Measurements from ENCODE around the gene DEDD2. TPM values are rescaled to one million over a fixed set of nuclear protein-coding genes. Genes with fewer than 3 reads are reported as not detected.

DEDD2 gene
- polyA plus RNA-seq, 6 donors from 2014 or later, result 127 to 150 (median 140) TPM

DNA sequence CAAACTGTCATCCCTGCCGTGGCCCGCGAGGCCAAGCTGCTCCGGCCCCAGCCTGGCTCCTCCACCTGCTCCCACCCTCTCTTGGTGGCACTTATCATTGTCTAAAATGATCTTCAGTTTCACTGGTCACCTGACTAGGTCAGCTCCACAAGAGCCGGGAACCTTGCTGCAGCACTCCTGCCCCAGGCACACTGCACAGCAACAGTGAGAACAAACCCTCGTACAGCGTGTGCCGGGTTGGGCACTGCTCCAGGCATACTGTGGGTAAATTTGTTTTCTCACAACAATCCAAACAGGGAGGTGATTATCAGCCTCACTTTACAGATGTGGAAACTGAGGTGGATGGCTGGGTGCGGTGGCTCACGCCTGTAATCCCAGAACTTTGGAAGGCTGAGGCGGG, 8.9 kb downstream of the DEDD2 start:
- Mint-ChIP-seq H3K9me3 (no peaks in the 10 kb centered on the region), H3K36me3 (peaks cover 14 to 54% of the 10 kb centered on the region in 2 donors), H3K27me3 (no peaks in the 10 kb centered on the region), H3K4me3 (peak overlapping the region in 1 of 8 donors; percentile 1), H3K4me1 (peaks cover 42 to 56% (median 43%) of the 10 kb centered on the region in 3 donors), H3K27ac (peak overlapping the region in 4 of 6 donors; percentile 60 to 84 (median 72))
- ATAC-seq (ENCODE audit: low read depth in 2 of 2) (no peak), DNase-seq (no peak)

DNA sequence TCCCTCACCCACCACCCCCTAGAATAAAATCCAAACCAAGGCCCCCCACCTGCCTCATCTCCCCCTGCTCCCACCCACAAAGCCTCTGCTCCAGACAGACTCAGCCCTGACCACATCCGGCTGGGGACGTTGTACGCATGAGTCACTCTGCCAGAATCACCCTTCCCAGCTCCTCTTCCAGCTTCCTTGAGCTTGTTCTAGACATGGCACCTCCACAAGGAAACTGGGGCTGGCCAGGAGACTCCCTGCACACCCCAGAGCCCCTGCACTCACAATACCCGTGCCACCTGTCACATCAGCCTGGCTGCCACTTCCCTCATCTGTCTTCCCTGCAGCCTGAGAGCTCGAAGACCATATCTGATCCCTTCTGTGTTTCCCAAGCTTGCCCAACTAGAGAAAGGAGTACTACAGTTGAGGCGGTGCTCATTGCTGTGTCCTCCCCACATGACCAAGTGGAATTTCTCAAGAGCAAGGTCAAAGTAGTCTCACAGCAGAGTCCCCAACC, 9.7 kb downstream of the DEDD2 start:
- no peak for ATAC-seq (ENCODE audit: low read depth in 2 of 2)
- Mint-ChIP-seq H3K27ac (peak overlapping the region in 3 of 6 donors; percentile 68 to 93 (median 84)), H3K27me3 (no peaks in the 10 kb centered on the region), H3K36me3 (peaks cover 16 to 54% of the 10 kb centered on the region in 2 donors), H3K4me3 (peak overlapping the region in 1 of 8 donors; percentile 40), H3K4me1 (peaks cover 42 to 56% (median 47%) of the 10 kb centered on the region in 3 donors), H3K9me3 (no peaks in the 10 kb centered on the region)
- no peak for DNase-seq

DNA sequence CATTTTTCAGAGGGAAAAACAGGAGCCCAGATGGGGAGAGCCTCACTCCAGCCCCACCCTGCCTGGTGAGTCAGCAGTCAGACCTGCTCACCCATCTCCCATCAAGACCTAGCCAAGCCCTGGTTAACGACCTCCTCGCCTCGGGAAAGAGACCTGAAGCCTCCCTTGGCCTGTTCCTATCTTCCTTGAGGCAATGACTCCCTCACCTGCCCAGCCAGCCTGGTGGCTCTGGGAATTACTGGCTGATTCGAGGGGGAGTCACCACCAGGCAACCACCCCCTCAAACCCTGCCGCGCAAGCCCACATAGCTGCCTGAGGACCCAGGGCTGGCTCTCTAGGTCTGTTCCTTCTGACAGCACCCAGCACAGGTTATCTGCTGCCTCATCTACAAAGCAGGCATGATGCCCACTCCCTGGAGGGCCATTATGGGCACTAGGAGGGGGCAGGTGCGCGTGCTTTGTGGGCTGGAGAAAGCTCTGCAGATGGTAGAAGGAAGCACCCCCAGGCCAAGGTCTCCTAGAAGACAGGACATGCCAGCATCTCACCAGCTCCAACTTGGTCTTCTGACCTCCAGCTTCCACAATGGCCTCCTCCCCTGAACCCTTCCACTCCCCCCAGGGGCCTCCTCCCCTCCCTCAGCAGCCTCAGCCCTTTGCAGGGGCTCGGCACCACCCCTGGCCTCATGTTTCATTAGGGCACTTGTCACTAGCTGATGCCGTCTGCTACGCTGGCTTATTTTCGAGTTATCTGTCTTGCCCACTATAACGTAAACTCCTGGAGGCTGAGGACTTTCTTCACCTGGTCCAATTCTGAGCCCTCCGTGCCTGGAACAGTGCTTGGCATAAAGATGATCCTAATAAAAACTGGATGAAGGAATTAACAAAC, 10.4 kb downstream of the DEDD2 start:
- ATAC-seq (ENCODE audit: low read depth in 2 of 2), result no peak
- peaks cover 48 to 60% (median 52%) of the 10 kb centered on the region in 3 donors for H3K4me1 Mint-ChIP-seq
- DNase-seq, result no peak
- H3K27me3 Mint-ChIP-seq, result no peaks in the 10 kb centered on the region
- H3K27ac Mint-ChIP-seq, result peak overlapping the region in 2 of 6 donors; percentile 84 to 93
- H3K9me3 Mint-ChIP-seq, result no peaks in the 10 kb centered on the region
- peaks cover 19 to 53% of the 10 kb centered on the region in 2 donors for H3K36me3 Mint-ChIP-seq
- peak overlapping the region in 1 of 8 donors; percentile 40 for H3K4me3 Mint-ChIP-seq

DNA sequence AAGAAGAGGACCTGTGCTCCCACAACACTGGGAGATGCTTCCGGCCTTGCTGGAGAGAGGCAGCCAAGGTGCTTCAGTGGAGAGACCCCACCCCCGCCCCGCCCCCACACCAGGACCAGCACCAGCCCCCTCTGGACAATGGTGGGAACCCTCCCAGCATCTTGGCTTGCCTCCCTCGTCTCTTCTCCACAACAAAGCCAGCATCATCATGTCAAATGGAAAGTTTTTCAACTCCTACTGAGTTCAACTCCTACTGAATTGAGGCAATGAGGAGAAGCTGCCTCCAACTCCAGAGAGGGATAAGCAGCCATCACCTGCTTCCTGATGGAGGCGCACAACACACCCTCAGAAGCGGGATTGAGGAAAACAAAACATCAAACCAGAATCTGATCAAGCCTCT, 12.8 kb downstream of the DEDD2 start:
- no peak overlapping the region for H3K4me3 Mint-ChIP-seq
- H3K9me3 Mint-ChIP-seq, result no peaks in the 10 kb centered on the region
- peaks cover 13 to 46% of the 10 kb centered on the region in 2 donors for H3K36me3 Mint-ChIP-seq
- H3K27ac Mint-ChIP-seq, result peak overlapping the region in 4 of 6 donors; percentile 18 to 92 (median 64)
- H3K4me1 Mint-ChIP-seq, result peaks cover 67 to 80% (median 69%) of the 10 kb centered on the region in 3 donors
- no peak for ATAC-seq (ENCODE audit: low read depth in 2 of 2)
- H3K27me3 Mint-ChIP-seq, result no peaks in the 10 kb centered on the region
- DNase-seq, result no peak

DNA sequence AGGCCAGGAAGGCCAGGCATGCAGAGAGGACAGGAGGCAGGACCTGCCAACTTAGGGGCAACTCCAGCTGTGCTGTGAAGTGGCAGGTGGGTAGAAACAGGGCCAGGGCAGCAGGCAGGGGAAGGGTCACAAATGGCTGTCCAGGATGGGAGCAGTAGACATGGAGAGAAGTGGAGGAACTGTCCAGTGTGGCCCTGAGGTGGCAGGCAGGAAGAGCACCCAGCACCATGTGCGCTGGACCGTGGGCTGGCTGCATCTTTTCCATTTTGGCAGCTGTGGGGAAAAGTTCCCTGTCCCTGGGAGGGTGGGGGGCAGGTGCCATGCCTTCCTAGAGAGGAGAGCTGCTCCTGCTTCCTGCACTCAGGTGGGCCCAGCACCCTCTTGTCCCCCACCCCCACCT, 13.8 kb downstream of the DEDD2 start:
- Mint-ChIP-seq H3K27me3 (no peaks in the 10 kb centered on the region), H3K4me1 (peaks cover 76 to 88% (median 78%) of the 10 kb centered on the region in 3 donors), H3K4me3 (peak overlapping the region in 7 of 8 donors; percentile 24 to 74 (median 53)), H3K36me3 (peaks cover 13 to 44% of the 10 kb centered on the region in 2 donors), H3K9me3 (no peaks in the 10 kb centered on the region), H3K27ac (peak overlapping the region; percentile 61 to 100 (median 92))
- ATAC-seq (ENCODE audit: low read depth in 2 of 2), result no peak
- DNase-seq, result no peak

DNA sequence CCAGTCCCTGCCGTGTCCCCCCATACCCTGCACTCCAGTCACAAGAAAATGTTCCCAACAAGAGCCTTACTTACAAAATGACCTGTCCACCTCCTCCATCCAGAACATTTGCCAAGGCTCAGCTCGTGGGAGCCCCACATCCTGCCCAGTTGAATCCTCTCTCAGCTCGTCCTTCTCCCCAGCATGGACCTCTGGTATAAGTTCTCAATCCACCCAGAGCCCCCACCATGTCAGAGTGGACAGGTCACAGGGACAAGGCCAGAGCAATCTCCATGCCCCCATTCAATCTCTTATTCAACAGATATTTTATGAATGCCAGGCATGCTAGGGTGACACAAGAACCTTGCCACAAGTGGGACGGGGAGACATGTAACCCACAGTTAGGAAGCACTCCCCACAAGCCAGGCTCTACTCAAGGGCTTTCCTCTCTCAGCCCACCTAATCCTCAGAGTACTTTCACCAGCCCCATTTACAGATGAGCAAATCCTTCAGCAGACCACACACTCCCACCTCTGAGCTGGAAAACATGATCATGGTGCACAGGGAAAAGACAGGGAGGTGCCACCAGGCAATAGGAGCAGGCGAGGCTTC, 15.1 kb downstream of the DEDD2 start:
- H3K9me3 Mint-ChIP-seq, result no peaks in the 10 kb centered on the region
- peak overlapping the region; percentile 92 to 100 (median 98) for H3K27ac Mint-ChIP-seq
- peak overlapping the region; percentile 64 to 92 (median 87) for H3K4me3 Mint-ChIP-seq
- H3K27me3 Mint-ChIP-seq, result no peaks in the 10 kb centered on the region
- no peak for ATAC-seq (ENCODE audit: low read depth in 2 of 2)
- no peak for DNase-seq
- H3K4me1 Mint-ChIP-seq, result peaks cover 69 to 82% (median 81%) of the 10 kb centered on the region in 3 donors
- peaks cover 13 to 31% of the 10 kb centered on the region in 2 donors for H3K36me3 Mint-ChIP-seq

DNA sequence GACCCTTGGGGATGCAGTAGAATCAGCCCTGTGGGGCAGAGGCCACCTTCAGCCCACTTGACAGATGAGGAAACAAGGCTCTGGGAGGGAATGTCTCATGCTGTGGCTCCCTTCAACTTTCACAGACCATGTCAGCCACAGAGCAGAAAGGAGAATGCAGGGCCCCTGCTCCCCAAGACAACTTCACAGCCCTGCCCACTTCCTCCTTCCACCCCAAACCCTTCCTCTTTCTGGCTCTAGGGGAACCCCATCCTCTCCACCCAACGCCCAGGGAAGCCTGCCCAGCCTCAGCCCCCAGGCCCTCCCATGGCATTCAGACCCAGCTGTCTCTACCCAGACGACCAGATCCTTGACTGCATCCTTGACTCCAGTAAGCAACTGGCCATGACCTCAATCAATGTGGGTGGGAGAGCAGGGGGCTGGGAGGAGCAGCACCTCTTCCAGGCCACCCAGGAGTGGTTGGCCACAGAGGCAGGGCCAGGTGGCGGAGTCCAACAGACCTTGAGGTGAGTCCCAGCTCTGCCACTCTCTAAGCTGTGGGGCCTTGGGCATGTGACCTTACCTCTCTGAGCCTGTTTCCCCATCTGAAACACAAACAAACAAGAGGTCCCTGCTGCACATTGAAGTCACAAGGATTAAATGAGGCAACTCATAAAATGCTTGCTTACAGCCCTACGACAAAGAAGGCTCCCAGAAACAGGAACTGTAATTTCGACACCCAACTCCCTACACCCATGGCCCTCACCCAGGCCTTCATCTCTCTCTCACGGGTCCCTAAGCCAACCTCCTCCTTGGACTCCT, 15.8 kb downstream of the DEDD2 start:
- Mint-ChIP-seq H3K27me3 (no peaks in the 10 kb centered on the region), H3K4me3 (peak overlapping the region; percentile 64 to 92 (median 87)), H3K27ac (peak overlapping the region; percentile 92 to 100 (median 98)), H3K36me3 (peaks cover 13 to 30% of the 10 kb centered on the region in 2 donors), H3K4me1 (peaks cover 75 to 88% (median 80%) of the 10 kb centered on the region in 3 donors), H3K9me3 (no peaks in the 10 kb centered on the region)
- ATAC-seq (ENCODE audit: low read depth in 2 of 2), result peak; percentile 83 to 86
- peak; percentile 89 for DNase-seq

DNA sequence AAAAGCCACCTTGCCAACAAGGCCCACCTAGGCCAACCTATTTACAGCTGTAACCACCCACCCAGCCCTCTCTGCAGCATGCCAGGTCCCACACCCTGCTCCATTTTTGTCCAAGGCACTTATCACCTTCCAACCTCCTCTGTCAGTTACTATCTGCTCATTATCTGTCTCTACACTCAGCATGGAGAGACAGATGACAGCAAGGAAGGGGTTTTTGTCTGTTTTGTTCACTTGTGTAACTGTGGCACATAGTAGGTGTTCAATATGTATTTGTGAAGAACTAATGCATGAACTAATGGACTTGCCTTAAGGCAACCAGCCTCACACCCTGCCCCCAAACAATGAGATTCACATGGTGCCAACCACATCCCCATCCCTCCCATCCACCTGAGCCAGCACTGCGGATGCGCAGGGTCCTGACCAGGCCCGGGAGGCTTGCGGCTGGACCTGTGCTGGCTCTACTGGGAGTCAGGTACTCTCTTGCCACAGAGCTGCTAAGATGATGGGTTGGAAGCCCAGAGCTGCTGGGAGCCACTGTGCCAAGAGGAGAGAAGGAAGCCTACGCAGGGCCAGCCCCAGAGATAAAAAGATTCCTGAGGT, 17.3 kb downstream of the DEDD2 start:
- H3K4me3 Mint-ChIP-seq, result peak overlapping the region; percentile 61 to 92 (median 87)
- peaks cover 76 to 92% (median 80%) of the 10 kb centered on the region in 3 donors for H3K4me1 Mint-ChIP-seq
- DNase-seq, result no peak
- H3K27ac Mint-ChIP-seq, result peak overlapping the region; percentile 61 to 99 (median 96)
- H3K27me3 Mint-ChIP-seq, result no peaks in the 10 kb centered on the region
- ATAC-seq (ENCODE audit: low read depth in 2 of 2), result no peak
- no peaks in the 10 kb centered on the region for H3K9me3 Mint-ChIP-seq
- H3K36me3 Mint-ChIP-seq, result peaks cover 9 to 21% of the 10 kb centered on the region in 2 donors

DNA sequence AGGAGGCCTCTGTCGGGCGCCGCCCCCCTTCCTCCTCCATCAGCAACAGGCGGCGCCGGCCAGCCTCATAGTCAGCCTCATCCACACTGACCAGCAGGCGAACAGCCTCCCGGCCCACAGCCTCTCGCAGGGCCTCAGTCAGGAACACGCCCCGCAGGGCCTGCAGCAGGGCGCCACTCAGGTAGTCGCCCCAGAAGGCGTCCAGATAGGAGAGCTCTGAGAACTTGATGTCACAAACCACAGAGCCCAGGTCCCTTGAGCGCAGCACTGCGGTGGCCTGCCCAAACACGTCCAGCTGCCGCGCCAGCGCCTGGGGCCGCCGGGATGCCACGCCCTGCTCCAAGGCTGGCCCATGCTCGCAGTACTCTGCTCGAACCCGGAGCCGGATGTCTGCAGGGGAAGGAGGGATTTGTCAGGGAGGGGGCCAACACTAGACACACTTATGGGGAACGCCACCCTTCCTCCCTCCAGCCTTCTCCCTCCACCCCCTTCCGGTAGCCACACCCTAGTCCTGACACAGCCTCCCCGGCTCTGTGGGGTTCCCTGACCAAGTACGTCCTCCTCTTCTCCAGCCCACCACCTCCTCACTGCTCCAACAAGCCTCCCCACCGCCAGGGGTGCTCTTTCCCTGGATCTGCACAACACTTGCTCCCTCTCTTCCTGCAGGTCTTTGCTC, 17.9 kb downstream of the DEDD2 start:
- Mint-ChIP-seq H3K4me3 (peak overlapping the region; percentile 61 to 92 (median 87)), H3K27ac (peak overlapping the region; percentile 61 to 99 (median 96)), H3K4me1 (peaks cover 70 to 89% (median 76%) of the 10 kb centered on the region in 3 donors), H3K9me3 (no peaks in the 10 kb centered on the region), H3K36me3 (peaks cover 9 to 16% of the 10 kb centered on the region in 2 donors), H3K27me3 (no peaks in the 10 kb centered on the region)
- ATAC-seq (ENCODE audit: low read depth in 2 of 2) (peak; percentile 15), DNase-seq (peak; percentile 47)

DNA sequence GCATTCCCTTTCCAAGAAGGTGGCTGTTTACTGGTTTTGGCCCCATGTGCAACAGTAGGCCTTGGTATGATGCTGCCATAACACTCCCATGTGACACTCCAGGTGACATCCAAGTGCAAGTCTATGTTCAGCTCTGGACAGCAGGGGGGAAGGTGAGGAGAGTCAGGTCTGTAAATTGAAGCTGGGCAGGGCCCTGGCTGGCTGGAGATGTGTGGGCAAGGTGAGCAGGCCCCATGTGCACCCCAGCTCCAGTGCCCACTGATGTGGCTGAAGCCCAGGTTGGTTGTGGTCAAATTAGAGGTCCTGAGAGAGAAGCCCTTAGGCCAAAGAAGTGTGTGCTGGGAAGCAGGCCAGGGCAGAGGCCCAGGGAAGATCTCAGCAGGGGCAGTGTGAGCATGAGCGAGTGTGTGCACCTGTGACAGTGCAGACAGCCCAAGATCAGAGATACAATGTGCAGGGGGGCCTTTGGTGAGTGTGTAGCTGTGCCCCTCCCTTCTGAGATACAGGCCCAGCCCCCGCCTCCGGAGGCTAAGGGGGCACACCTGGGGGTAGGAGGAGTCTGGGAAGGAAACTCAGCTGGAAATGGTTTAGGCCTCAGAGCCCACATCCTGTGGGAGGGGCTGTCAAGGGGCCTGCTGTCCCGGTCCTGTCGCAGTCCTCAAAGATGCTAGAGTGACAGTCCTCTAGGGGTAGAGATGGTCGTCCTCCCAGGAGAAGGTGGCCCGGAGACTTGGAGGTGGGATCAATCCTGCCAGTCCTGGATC, 18.6 kb downstream of the DEDD2 start:
- peak overlapping the region; percentile 61 to 92 (median 87) for H3K4me3 Mint-ChIP-seq
- H3K9me3 Mint-ChIP-seq, result no peaks in the 10 kb centered on the region

DNA sequence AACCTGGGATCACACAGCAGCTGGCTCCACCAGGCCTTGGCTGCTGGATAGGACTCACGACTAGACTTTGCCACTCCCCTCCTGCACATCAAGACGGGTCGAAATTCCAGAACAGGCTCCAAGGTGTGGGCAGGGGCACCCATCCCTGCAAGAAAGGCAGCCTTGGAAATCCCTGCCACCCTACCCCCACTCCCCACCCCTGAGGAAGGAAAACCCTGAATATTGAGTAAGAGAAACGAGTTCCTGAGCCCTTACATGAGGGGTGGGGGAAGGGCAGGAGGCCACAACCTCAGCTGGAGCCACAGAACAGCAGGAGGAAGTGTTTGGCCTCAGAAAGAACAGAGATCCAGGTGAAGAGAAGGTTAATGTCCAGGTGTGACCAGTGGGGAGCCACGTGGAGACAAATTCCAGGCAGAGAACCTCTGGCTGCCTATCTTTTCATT, 20.1 kb downstream of the DEDD2 start:
- Mint-ChIP-seq H3K27ac (peak overlapping the region in 5 of 6 donors; percentile 38 to 92 (median 83)), H3K4me1 (peaks cover 63 to 77% (median 65%) of the 10 kb centered on the region in 3 donors), H3K9me3 (peaks cover 0 to 3% (median 0%) of the 10 kb centered on the region in 7 donors), H3K27me3 (no peaks in the 10 kb centered on the region), H3K4me3 (peak overlapping the region in 7 of 8 donors; percentile 9 to 74 (median 45)), H3K36me3 (no peaks in the 10 kb centered on the region)
- ATAC-seq (ENCODE audit: low read depth in 2 of 2), result no peak
- no peak for DNase-seq

More for the DNA sequence above, 18.6 kb downstream of the DEDD2 start:
- DNase-seq (peak; percentile 77), ATAC-seq (ENCODE audit: low read depth in 2 of 2) (peak; percentile 36 to 44)
- peak overlapping the region; percentile 61 to 99 (median 96) for H3K27ac Mint-ChIP-seq
- peaks cover 9 to 12% of the 10 kb centered on the region in 2 donors for H3K36me3 Mint-ChIP-seq
- H3K27me3 Mint-ChIP-seq, result no peaks in the 10 kb centered on the region
- peaks cover 75 to 90% (median 77%) of the 10 kb centered on the region in 3 donors for H3K4me1 Mint-ChIP-seq

Data from naive B cell (primary cell).